ENCODE results near the gene ZDHHC19.
"Not testable (repeated sequence)": the region's sequence is repeated elsewhere in the genome, so short reads cannot be mapped to it uniquely, and the experiment has no call there.

ZDHHC19 gene

DNA sequence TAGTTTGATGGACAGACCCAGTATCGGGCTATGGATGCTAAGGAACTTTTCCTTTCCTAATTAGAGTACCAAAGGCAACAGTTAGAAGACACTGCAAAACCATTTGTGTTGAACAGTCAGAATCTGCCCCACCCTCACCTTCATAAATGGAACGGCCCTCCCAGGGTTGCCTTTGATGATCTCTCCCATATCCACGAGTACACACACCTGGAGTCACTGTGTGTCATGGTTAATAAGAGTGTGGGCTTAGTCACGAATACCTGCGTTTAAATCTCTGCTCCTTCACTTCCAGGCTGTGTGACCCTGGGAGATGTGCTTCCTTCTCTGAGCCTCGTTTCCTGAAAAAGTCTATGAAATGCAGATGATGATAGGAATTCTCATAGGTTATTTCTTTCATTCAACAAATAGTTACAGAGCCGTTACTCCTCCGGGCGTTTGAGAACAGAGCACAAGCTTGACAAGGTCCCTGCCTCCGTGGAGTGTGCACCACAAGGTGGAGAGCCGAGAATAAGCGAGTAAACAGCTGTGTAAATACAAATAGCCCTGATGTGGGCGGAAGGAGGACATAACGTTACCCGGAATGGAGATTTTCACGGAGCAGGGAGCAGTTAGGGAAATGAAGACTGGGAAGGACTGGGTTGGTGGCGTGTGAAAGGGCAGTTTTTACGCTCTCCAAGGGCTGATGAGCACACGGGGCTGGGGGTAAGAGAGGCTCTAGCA is 11.8 kb upstream of the ZDHHC19 start:
- DNase-seq, result no peak

DNA sequence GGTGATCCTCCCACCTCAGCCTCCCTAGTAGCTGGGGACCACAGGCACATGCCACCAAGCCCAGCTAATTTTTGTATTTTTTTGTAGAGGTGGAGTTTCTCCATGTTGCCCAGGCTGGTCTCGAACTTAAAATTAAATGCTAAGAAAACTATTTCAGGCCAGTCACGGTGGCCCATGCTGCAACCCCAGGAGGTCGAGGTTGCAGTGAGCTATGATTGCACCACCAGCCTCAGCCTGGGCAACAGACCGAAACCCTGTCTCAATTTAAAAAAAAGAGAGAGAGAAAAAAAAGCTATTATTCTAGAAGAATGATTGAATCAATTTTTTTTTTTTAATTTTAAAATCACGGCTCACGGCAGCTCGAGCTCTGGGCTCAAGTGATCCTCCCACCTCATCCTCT is 9.8 kb upstream of the ZDHHC19 start:
- DNase-seq, result no peak

GRCh38 chr3:196220587-196220986 is 9.4 kb upstream of the ZDHHC19 start:
- DNase-seq, result peak in 1 of 14 donors; percentile 25

DNA sequence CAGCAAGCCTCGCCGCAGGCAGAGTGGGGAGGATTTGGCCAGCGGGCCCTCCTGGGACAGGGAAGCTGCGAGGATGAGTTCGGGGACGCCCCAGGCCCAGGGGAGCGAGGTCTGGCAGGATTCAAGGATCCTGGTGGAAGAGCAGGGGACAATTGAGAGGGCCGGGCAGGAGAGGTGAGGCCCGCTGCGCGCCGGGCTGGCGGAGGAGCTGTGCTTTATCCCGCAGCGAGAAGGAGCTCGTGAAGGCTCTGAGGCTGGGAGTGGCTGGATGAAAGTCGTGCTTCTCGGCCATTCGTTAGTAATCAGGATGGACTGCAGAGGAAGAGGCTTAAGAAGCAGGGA is 8.7 kb upstream of the ZDHHC19 start:
- no peak for DNase-seq

GRCh38 chr3:196219194-196219969 is 8.2 kb upstream of the ZDHHC19 start:
- DNase-seq, result peak in 10 of 14 donors; percentile 4 to 85 (median 31)

DNA sequence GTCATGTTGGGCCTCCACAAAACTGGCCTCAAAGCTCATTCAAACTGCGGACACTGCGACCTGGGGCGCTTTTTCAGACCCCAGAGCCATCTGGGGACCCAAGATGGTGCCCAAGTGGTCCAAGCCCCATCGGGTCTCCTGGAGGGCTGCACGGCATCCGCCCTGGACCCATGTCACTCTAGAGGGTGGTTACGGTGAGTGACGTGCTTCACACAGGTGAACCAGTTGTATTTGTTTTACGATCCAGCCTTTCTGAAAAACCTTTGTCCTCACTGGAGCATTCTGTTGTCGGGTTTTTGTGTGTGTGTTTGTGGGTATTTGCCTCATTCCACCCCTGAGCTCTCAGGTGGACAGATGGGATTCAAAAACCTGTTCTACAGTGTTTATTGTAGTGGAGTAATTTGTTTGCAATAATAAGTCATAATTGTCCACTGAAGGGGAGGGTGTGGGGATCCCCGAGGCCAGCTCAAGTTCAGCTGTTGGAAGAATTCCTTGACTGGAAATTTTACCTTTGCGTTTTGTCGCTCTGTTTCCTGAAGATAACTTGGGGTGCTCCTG is 7.0 kb upstream of the ZDHHC19 start:
- no peak for DNase-seq

GRCh38 chr3:196217307-196218154 is 6.3 kb upstream of the ZDHHC19 start:
- no peak for DNase-seq

- no peak for DNase-seq
Measured at GRCh38 chr3:196216681-196217211, 5.5 kb upstream of the ZDHHC19 start.

DNA sequence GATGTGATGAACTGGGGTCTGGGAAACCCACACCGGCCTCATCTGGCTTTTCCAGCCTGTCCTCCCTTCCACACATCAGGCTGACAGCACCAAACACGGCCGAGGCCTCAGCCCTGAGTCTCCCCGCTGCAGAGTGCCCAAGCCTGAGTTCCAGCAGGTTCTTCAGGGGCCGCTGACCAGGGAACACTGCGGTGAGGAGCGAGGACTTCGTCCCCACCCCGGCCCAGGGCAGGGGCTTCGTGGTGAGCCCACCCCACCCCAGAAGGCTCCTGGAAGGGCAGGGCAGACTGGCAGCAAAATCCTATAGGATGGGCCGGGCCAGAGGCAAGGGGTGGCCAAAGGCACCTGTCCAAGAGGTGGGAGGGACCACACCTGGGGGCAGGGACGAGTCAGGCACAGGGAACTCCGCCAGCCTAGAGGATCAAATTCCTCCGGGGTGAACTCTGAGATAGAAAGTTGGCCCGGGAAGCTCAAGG is 4.9 kb upstream of the ZDHHC19 start, which contains the start of gene SLC51A:
TSS of gene SLC51A (plus strand) at position 446 of the 476 bp plus-strand sequence. CDS start 179 bp downstream, outside the sequence.
- no peak for DNase-seq

DNA sequence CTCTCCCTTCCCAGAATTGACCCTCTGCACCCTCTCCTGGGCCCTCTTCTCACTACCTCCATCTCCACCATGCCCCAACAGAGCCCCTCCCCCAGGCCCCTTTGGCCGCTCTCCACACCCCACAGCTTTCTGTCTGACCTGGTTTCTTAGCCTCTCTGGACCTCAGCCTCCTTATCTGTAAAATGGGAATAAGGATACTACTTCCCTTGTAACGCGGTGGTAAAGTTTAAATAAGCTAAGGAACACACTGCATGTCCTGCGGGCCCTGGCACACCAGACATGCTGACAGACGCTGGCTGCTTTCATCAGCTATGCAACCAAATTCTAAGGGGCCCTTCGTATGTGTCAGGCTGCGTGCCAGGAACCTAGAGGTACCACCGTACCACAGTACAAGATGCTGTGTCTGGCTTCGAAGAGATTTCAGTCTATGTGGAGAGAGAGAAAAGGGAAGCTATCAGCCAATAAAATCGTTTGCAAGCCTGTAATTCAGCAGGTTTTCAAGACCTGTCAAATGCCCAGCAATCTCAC is 4.4 kb upstream of the ZDHHC19 start:
- DNase-seq, result no peak

GRCh38 chr3:196214783-196215441 is 3.7 kb upstream of the ZDHHC19 start:
- DNase-seq, result no peak

GRCh38 chr3:196209944-196210672 is 1.1 kb downstream of the ZDHHC19 start:
- not testable (repeated sequence) for DNase-seq

GRCh38 chr3:196208942-196209695 is 2.1 kb downstream of the ZDHHC19 start:
- DNase-seq, result no peak

DNA sequence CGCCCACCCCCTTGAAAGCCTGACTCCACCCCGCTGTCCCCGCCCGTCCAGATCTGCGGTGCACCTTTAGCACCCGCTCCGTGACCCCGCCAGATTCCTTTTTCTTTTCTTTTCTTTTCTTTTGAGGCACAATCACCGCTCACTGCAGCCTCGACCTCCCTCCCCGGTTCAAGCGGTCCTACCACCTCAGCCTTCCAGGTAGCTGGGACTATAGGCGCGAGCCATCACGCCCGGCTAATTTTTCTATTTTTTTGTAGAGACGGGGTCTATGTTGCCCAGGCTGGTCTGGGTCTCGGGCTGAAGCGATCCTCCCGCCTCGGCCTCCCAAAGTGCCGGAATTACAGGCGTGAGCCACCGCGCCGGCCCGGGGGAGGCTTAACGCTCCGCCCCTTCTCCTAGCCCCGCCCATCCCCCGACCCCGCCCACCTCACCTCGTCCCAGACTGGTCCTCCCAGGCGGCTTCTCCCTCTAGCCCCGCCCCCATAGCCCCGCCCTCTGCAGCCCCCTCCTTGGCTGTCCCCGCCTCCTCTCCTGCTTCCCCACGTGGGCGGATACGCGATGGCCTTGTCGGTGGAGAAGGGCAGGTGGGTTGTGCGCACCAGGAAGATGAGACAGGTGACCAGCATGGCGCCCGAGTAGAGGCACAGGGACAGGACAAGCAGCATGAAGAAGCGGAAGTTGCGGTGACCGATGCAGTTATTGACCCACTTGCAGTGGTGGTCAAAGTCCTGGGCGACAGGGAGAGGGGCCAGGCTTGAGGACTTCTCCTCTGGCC is 3.2 kb downstream of the ZDHHC19 start:
- DNase-seq, result no peak

DNA sequence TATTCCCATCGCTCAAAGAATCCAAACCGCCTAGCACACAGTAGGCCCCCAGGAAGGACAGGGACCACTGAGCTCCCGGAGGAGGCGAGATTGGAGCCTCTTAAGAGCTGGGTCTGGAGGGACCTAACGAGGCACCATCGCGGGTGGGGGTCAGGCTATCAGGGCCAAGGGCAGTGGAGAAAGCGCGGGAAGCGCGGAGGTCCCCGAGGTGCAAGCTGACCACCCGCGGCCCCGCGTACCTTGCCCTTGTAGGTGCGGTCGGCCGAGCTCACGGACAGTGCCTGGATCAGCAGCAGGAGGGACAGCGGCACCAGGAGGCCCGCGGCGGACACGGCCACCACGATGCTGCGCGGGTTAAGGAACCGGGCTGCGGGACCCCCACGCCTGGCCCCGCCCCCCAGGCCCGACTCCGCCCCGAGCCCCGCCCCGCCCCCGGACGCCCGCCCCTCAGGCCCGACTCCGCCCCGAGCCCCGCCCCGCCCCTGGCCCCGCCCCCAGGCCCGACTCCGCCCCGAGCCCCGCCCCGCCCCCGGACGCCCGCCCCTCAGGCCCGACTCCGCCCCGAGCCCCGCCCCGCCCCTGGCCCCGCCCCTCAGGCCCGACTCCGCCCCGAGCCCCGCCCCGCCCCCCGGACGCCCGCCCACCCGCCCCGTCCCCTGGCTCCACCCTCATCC is 3.9 kb downstream of the ZDHHC19 start:
- no peak for DNase-seq

DNA sequence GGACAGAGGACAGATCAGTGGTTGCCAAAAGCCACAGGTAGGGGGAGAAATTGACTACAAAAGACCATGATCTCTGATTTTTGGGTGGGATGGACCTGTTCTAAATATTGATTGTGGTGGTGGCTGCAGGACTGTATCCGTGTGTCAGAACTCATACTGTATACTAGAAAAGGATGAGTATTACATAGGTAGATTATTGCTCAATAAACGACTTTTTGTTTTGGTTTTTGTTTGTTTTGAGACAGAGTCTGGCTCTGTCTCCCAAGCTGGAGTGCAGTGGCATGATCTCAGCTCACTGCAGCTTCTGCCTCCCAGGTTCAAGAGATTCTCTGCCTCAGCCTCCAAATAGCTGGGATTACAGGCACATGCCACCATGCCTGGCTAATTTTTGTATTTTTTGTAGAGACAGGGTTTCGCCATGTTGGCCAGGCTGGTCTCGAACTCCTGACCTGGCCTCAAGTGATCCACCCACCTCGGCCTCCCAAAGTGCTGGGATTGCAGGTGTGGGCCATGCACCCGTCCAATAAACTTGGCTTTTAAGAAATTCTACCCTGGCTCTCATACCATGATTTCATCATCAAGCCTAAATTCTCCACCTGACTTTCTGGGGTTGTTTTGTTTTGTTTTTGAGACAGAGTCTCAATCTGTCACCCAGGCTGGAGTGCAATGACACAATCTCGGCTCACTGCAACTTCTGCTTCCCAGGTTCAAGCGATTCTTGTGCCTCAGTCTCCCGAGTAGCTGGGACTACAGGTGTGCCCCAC is 5.6 kb downstream of the ZDHHC19 start:
- DNase-seq, result not testable (repeated sequence)

DNA sequence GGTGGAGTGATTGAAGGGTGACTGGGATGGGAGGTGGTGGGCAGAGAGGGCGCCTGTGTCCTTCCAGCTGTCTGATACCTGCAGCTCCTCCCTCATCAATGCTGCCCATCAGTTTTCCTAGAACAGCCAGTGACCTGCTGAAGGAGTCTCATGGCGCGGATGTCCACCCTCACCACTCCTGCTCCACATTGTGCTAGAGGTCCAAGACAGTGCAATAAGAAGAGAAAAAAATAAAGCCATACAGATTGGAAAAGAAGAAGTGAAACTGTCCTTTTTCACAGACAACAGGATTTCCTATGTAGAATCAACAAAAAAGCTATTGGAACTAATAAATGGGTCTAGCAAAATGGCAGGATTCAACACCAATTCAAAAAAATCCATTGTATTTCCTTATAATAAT is 7.4 kb downstream of the ZDHHC19 start:
- DNase-seq, result no peak

DNA sequence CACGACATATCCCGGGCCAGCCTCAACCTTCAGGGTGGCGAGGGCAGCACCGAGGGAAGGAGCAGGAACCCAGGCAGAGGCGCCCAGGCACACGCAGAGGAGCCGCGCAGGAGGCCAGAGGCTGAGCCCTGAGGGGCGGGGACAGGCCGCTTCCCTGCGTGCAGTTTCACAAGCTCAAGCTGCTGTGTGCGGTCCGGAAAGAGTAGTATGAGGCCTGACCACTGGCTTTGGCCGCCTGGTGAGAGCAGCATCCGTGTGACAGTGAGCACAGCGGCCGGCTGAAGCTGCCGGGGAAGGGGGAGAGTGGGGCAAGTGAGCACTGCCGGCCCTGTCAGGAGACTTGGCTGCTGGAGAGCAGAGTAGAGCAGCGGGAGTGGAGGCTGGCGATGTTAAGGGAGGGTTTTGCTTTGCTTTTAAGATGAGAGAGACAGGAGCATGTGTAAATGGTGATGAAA is 8.7 kb downstream of the ZDHHC19 start:
- peak in 8 of 14 donors; percentile 11 to 58 (median 28) for DNase-seq
